Measurements from ENCODE around the gene TVP23C.
"Not testable (repeated sequence)": the region's sequence is repeated elsewhere in the genome, so short reads cannot be mapped to it uniquely, and the experiment has no call there.

- not testable (repeated sequence) for TF ChIP-seq CTCF (IDR thresholded peaks at IDR 0.05; ENCODE audit: insufficient read depth, low read length, poor library complexity, severe bottlenecking); EZH2phosphoT487 (conservative IDR thresholded peaks at IDR 0.05; ENCODE audit: low read length)
Observed at GRCh38 chr17:15552932-15553331, 10.4 kb downstream of the TVP23C start.
